Body of pancreas (tissue), 4 donors: ENCODE measurements around the gene NAB1.

Experiments used
- POLR2A ChIP-seq, 3 donors: fragments of 450-650 bp; IDR thresholded peaks; one replicate each; pipeline ENCODE4 v1.6.1; 2016; ENCODE audit warnings: antibody characterized with exemption in 3 of 3, mild to moderate bottlenecking in 2 of 3
- TF ChIP-seq, protein P1 (sequence below), 7 experiments: fragments of 450-650 bp in 4 of 7; fragments of 200-600 bp in 3 of 7; sonication (generic) in 3 of 7; IDR thresholded peaks; one replicate each; pipeline ENCODE4 v1.5.1; 2016 to 2019; ENCODE audit warnings: antibody characterized with exemption in 7 of 7

- TF ChIP-seq, protein P1, sequence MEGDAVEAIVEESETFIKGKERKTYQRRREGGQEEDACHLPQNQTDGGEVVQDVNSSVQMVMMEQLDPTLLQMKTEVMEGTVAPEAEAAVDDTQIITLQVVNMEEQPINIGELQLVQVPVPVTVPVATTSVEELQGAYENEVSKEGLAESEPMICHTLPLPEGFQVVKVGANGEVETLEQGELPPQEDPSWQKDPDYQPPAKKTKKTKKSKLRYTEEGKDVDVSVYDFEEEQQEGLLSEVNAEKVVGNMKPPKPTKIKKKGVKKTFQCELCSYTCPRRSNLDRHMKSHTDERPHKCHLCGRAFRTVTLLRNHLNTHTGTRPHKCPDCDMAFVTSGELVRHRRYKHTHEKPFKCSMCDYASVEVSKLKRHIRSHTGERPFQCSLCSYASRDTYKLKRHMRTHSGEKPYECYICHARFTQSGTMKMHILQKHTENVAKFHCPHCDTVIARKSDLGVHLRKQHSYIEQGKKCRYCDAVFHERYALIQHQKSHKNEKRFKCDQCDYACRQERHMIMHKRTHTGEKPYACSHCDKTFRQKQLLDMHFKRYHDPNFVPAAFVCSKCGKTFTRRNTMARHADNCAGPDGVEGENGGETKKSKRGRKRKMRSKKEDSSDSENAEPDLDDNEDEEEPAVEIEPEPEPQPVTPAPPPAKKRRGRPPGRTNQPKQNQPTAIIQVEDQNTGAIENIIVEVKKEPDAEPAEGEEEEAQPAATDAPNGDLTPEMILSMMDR (IDR thresholded peaks at IDR 0.05), result no peak
- TF ChIP-seq POLR2A (IDR thresholded peaks at IDR 0.05), result no peak
Measured at GRCh38 chr2:190674966-190675650, 26.2 kb downstream of the NAB1 start.
